Uterus (tissue), 4 donors: Measurements from ENCODE around the gene YAE1. TPM values are rescaled to one million over a fixed set of nuclear protein-coding genes. Genes with fewer than 3 reads are reported as not detected.

Experiments
- DNase-seq, 2 donors: peaks; one replicate each; pipeline ENCODE4 v3.0.0-alpha.2; 2019 to 2020
- H3K27ac ChIP-seq, 2 donors: fragments of 200-600 bp; sonication (generic); 1 replicate in 1 of 2; 2 replicates in 1 of 2; pipeline ENCODE4 v1.5.1; 2016 to 2018
- H3K27me3 ChIP-seq, 2 donors: fragments of 200-600 bp; sonication (generic); one replicate each; pipeline ENCODE4 v1.5.1; 2018 to 2019; ENCODE audit warnings: control low read depth in 1 of 2
- H3K36me3 ChIP-seq, 2 donors: fragments of 200-600 bp; sonication (generic); one replicate each; pipeline ENCODE4 v1.5.1; 2019; ENCODE audit warnings: control low read depth in 1 of 2
- H3K4me1 ChIP-seq, 2 donors: fragments of 200-600 bp; sonication (generic); one replicate each; pipeline ENCODE4 v1.5.1; 2018 to 2019; ENCODE audit warnings: control low read depth in 1 of 2
- H3K4me3 ChIP-seq, 2 donors: fragments of 200-600 bp; sonication (generic); 1 replicate in 1 of 2; 2 replicates in 1 of 2; pipeline ENCODE4 v1.5.1; 2018 to 2019; ENCODE audit warnings: mild to moderate bottlenecking in 1 of 2
- H3K9me3 ChIP-seq, 2 donors: fragments of 200-600 bp; sonication (generic); one replicate each; pipeline ENCODE4 v1.5.1; 2019; ENCODE audit warnings: control low read depth in 1 of 2
- CTCF ChIP-seq, 4 experiments: fragments of 200-600 bp in 2 of 4; fragments of 450-650 bp in 2 of 4; sonication (generic) in 2 of 4; IDR thresholded peaks; one replicate each; pipeline ENCODE4 v1.5.1; 2016 to 2019; ENCODE audit warnings: antibody characterized with exemption in 4 of 4, mild to moderate bottlenecking in 2 of 4, moderate library complexity in 1 of 4
- POLR2A ChIP-seq, 2 donors: fragments of 450-650 bp; IDR thresholded peaks; one replicate each; pipeline ENCODE4 v1.6.1; 2016; ENCODE audit warnings: antibody characterized with exemption in 2 of 2, mild to moderate bottlenecking in 1 of 2, moderate library complexity in 1 of 2
- intact Hi-C: fragments of 100-400 bp; cut with DNase I; formaldehyde crosslinking; loops from one replicate; pipeline ENCODE4 v1.15.1; 2023; ENCODE audit warnings: low total_unique reads
- total RNA-seq, 4 donors: library from RNA; depleted of rRNA in 3 of 4; stranded (reverse); fragments of >200 nt in 3 of 4; gene quantifications; one replicate each; pipeline versions ENCODE4 v1.1.0 to v1.2.4, GENCODE V29; 2014 to 2023
- donor health status: DM: yes; HTN: yes; CAD: no.

YAE1 gene
- total RNA-seq, 4 donors from 2014 or later: 16.8 to 54.2 (median 41.7) TPM

- H3K36me3 ChIP-seq: no peaks in the 10 kb centered on the region
- no peaks in the 10 kb centered on the region for H3K9me3 ChIP-seq
- H3K27me3 ChIP-seq: no peaks in the 10 kb centered on the region
- H3K4me3 ChIP-seq: no peak overlapping the region
- no peak for DNase-seq
- no peak for TF ChIP-seq CTCF (IDR thresholded peaks at IDR 0.05)
- no peak for TF ChIP-seq POLR2A (IDR thresholded peaks at IDR 0.05)
- H3K27ac ChIP-seq: no peak overlapping the region
- H3K4me1 ChIP-seq: no peaks in the 10 kb centered on the region
- intact Hi-C loops: no loop called here
These were observed 49.3 kb downstream of the YAE1 start for GRCh38 chr7:39615350-39615975.

- H3K4me1 ChIP-seq: no peaks in the 10 kb centered on the region
- no peak for TF ChIP-seq CTCF (IDR thresholded peaks at IDR 0.05)
- no peak for TF ChIP-seq POLR2A (IDR thresholded peaks at IDR 0.05)
- intact Hi-C loops: no loop called here
- DNase-seq: no peak
- no peak overlapping the region for H3K4me3 ChIP-seq
- H3K27ac ChIP-seq: no peak overlapping the region
- H3K36me3 ChIP-seq: no peaks in the 10 kb centered on the region
- H3K9me3 ChIP-seq: no peaks in the 10 kb centered on the region
- H3K27me3 ChIP-seq: no peaks in the 10 kb centered on the region
These were observed 49.9 kb downstream of the YAE1 start for GRCh38 chr7:39616138-39616537.

- Histone ChIP-seq H3K4me1 (no peaks in the 10 kb centered on the region), H3K4me3 (no peak overlapping the region), H3K9me3 (no peaks in the 10 kb centered on the region), H3K27ac (no peak overlapping the region), H3K36me3 (no peaks in the 10 kb centered on the region), H3K27me3 (no peaks in the 10 kb centered on the region)
- DNase-seq: no peak
- intact Hi-C loops: no loop called here
- TF ChIP-seq POLR2A (IDR thresholded peaks at IDR 0.05) (no peak), CTCF (IDR thresholded peaks at IDR 0.05) (no peak)
These were observed 50.8 kb downstream of the YAE1 start for GRCh38 chr7:39617005-39617404.

- H3K4me1 ChIP-seq: no peaks in the 10 kb centered on the region
- TF ChIP-seq CTCF (IDR thresholded peaks at IDR 0.05) (no peak), POLR2A (IDR thresholded peaks at IDR 0.05) (no peak)
- H3K27me3 ChIP-seq: no peaks in the 10 kb centered on the region
- H3K36me3 ChIP-seq: no peaks in the 10 kb centered on the region
- no peak overlapping the region for H3K27ac ChIP-seq
- intact Hi-C loops: no loop called here
- no peak overlapping the region for H3K4me3 ChIP-seq
- no peak for DNase-seq
- no peaks in the 10 kb centered on the region for H3K9me3 ChIP-seq
These were observed 52.7 kb downstream of the YAE1 start for GRCh38 chr7:39618868-39619267.

- Histone ChIP-seq H3K9me3 (no peaks in the 10 kb centered on the region), H3K27me3 (no peaks in the 10 kb centered on the region), H3K4me3 (no peak overlapping the region), H3K4me1 (peaks cover 0 to 4% of the 10 kb centered on the region in 2 donors), H3K36me3 (no peaks in the 10 kb centered on the region), H3K27ac (no peak overlapping the region)
- DNase-seq: no peak
- TF ChIP-seq POLR2A (IDR thresholded peaks at IDR 0.05): no peak
- no peak for TF ChIP-seq CTCF (IDR thresholded peaks at IDR 0.05)
- intact Hi-C loops: no loop called here
These were observed 54.3 kb downstream of the YAE1 start for GRCh38 chr7:39620486-39620885.
